GM18507 (cell line): Measurements from ENCODE around the gene ARHGAP24.

Source experiments
- DNase-seq: peaks from one replicate; pipeline ENCODE4 v3.0.0; 2011; ENCODE audit warnings: low read depth; ENCODE audit not compliant: insufficient read length; ENCODE audit errors: extremely low spot score
- FAIRE-seq: peaks from 2 replicates; lab custom pipeline; 2011; peaks lifted over from hg19 to GRCh38; lab: Jason Lieb, UNC

Gene ARHGAP24

GRCh38 chr4:85675076-85676049, 200.4 kb downstream of the ARHGAP24 start:
- FAIRE-seq: no peak

GRCh38 chr4:85676050-85676425, 201.1 kb downstream of the ARHGAP24 start:
- DNase-seq: no peak
- FAIRE-seq: no peak

More at GRCh38 chr4:85675076-85676049, 200.4 kb downstream of the ARHGAP24 start:
- DNase-seq: no peak

GRCh38 chr4:85676850-85677590, 202.1 kb downstream of the ARHGAP24 start:
- DNase-seq (no peak), FAIRE-seq (no peak)

- no peak for FAIRE-seq
- no peak for DNase-seq
These were observed 206.3 kb downstream of the ARHGAP24 start for GRCh38 chr4:85681221-85681657.

- FAIRE-seq (no peak), DNase-seq (no peak)
These were observed 207.0 kb downstream of the ARHGAP24 start for GRCh38 chr4:85681921-85682320.

- DNase-seq (no peak), FAIRE-seq (no peak)
These were observed 207.4 kb downstream of the ARHGAP24 start for GRCh38 chr4:85682391-85682790.

GRCh38 chr4:85684676-85685075, 209.7 kb downstream of the ARHGAP24 start:
- DNase-seq (no peak), FAIRE-seq (no peak)

- FAIRE-seq: no peak
These were observed 211.4 kb downstream of the ARHGAP24 start for GRCh38 chr4:85686398-85686797.

GRCh38 chr4:85688055-85688740, 213.2 kb downstream of the ARHGAP24 start:
- FAIRE-seq: peak; percentile 21
- DNase-seq: no peak

More at GRCh38 chr4:85686398-85686797, 211.4 kb downstream of the ARHGAP24 start:
- DNase-seq: no peak

- FAIRE-seq (no peak), DNase-seq (no peak)
These were observed 221.7 kb downstream of the ARHGAP24 start for GRCh38 chr4:85696661-85697060.

GRCh38 chr4:85697854-85698253, 222.9 kb downstream of the ARHGAP24 start:
- FAIRE-seq (no peak), DNase-seq (no peak)

- no peak for DNase-seq
These were observed 225.4 kb downstream of the ARHGAP24 start for GRCh38 chr4:85700362-85700761.

GRCh38 chr4:85701861-85702321, 226.9 kb downstream of the ARHGAP24 start:
- DNase-seq (no peak), FAIRE-seq (peak; percentile 88)

More at GRCh38 chr4:85700362-85700761, 225.4 kb downstream of the ARHGAP24 start:
- no peak for FAIRE-seq

GRCh38 chr4:85703096-85703495, 228.1 kb downstream of the ARHGAP24 start:
- DNase-seq (no peak), FAIRE-seq (no peak)

- DNase-seq (no peak), FAIRE-seq (peak; percentile 73)
These were observed 232.7 kb downstream of the ARHGAP24 start for GRCh38 chr4:85707611-85708010.

- DNase-seq (no peak), FAIRE-seq (no peak)
These were observed 233.5 kb downstream of the ARHGAP24 start for GRCh38 chr4:85708468-85708867.

GRCh38 chr4:85713005-85713404, 238.1 kb downstream of the ARHGAP24 start:
- FAIRE-seq (no peak), DNase-seq (no peak)

GRCh38 chr4:85715991-85716737, 241.2 kb downstream of the ARHGAP24 start:
- FAIRE-seq (no peak), DNase-seq (no peak)

GRCh38 chr4:85717351-85717750, 242.4 kb downstream of the ARHGAP24 start:
- DNase-seq (no peak), FAIRE-seq (no peak)
